HCT116 (cell line): ENCODE results near the gene GRIA1. TPM values are rescaled to one million over a fixed set of nuclear protein-coding genes. Genes with fewer than 3 reads are reported as not detected.

Experiments used
- ATAC-seq: fragments of 200-7000 bp; cut with Tn5 transposase; 2 replicates; pipeline ENCODE4 v1.9.1; 2020; ENCODE audit warnings: mild to moderate bottlenecking, moderate library complexity
- BruUV-seq: library from RNA; stranded (reverse); fragments of 400-500 nt; replicated peaks from 2 replicates; lab custom pipeline; 2021; lab: Mats Ljungman, UMichigan
- CTCF ChIA-PET: fragments of 300-600 bp; sonication (Branson Sonifier 250); formaldehyde crosslinking; loops from one replicate; lab custom pipeline; 2021; ENCODE audit warnings: antibody characterized with exemption; lab: Charles Lee
- POLR2A ChIA-PET: fragments of 300-600, 350-600 bp; sonication (Branson Sonifier 250); formaldehyde crosslinking; loops from one replicate; lab custom pipeline; 2021; ENCODE audit warnings: antibody characterized with exemption; lab: Charles Lee
- RAD21 ChIA-PET, 2 experiments: fragments of 300-600 bp; sonication (Branson Sonifier 250); formaldehyde crosslinking; loops; one replicate each; lab custom pipeline; 2023; ENCODE audit warnings: low total read pairs in 2 of 2; ENCODE audit not compliant: uncharacterized antibody in 2 of 2, unreplicated experiment in 2 of 2, low non-redundant PET in 1 of 2; lab: Charles Lee
- DNase-seq: peaks from one replicate; pipeline ENCODE4 v3.0.0-alpha.2; 2010; ENCODE audit warnings: low read depth, low spot score
- H2AFZ ChIP-seq: fragments of 200-600 bp; shearing (Covaris generic), sonication (generic); 2 replicates; pipeline ENCODE4 v1.6.1; 2017; ENCODE audit warnings: low read depth, mixed run types, mixed read lengths, antibody characterized with exemption, low read length; ENCODE audit not compliant: poor library complexity, severe bottlenecking
- H3K27ac ChIP-seq: 2 replicates; pipeline ENCODE4 v1.5.1; 2012; ENCODE audit warnings: low read depth, low read length
- H3K27me3 ChIP-seq: fragments of 200-600 bp; sonication (generic); 2 replicates; pipeline ENCODE4 v1.6.1; 2016; ENCODE audit warnings: mixed run types, low read length, mixed read lengths; ENCODE audit not compliant: insufficient read depth
- H3K36me3 ChIP-seq, 2 experiments: fragments of 200-500 bp in 1 of 2; fragments of 200-600 bp in 1 of 2; sonication (Bioruptor generic) in 1 of 2; sonication (generic) in 1 of 2; 2 replicates each; pipeline versions ENCODE4 v1.5.1 to v1.6.1; 2014 to 2016; ENCODE audit warnings: low read length in 2 of 2, inconsistent platforms in 1 of 2, mixed read lengths in 1 of 2, mixed run types in 1 of 2; ENCODE audit not compliant: insufficient read depth in 2 of 2, control insufficient read depth in 1 of 2
- H3K4me1 ChIP-seq, 2 experiments: fragments of 200-600 bp in 1 of 2; sonication (generic) in 1 of 2; 2 replicates each; pipeline versions ENCODE4 v1.5.1 to v1.6.1; 2012 to 2017; ENCODE audit warnings: low read length in 2 of 2, inconsistent platforms in 1 of 2, mild to moderate bottlenecking in 1 of 2, mixed read lengths in 1 of 2, mixed run types in 1 of 2, moderate library complexity in 1 of 2; ENCODE audit not compliant: insufficient read depth in 2 of 2, control insufficient read depth in 1 of 2
- H3K4me2 ChIP-seq: fragments of 200-600 bp; sonication (generic); 2 replicates; pipeline ENCODE4 v1.6.1; 2017; ENCODE audit warnings: mixed run types, low read length, mixed read lengths
- H3K4me3 ChIP-seq, 2 experiments: fragments of 200-600 bp in 1 of 2; sonication (generic) in 1 of 2; replicated peaks in 1 of 2; 2 replicates each; pipeline ENCODE4 v1.5.1; 2011 to 2016; ENCODE audit warnings: low read length in 2 of 2, control low read depth in 1 of 2, low read depth in 1 of 2, mild to moderate bottlenecking in 1 of 2, mixed read lengths in 1 of 2, mixed run types in 1 of 2
- H3K79me2 ChIP-seq: fragments of 200-600 bp; sonication (generic); 2 replicates; pipeline ENCODE4 v1.6.1; 2017; ENCODE audit warnings: mild to moderate bottlenecking, mixed run types, low read length, moderate library complexity, mixed read lengths; ENCODE audit not compliant: insufficient read depth
- H3K9ac ChIP-seq: fragments of 200-600 bp; sonication (generic); 2 replicates; pipeline ENCODE4 v1.6.1; 2016; ENCODE audit warnings: low read length, mixed read lengths
- H3K9me2 ChIP-seq: fragments of 200-600 bp; sonication (generic), shearing (Covaris generic); 2 replicates; pipeline ENCODE4 v1.6.1; 2017; ENCODE audit warnings: mixed run types, mild to moderate bottlenecking, moderate library complexity; ENCODE audit not compliant: insufficient read depth
- H3K9me3 ChIP-seq, 2 experiments: fragments of 200-500 bp in 1 of 2; fragments of 200-600 bp in 1 of 2; sonication (Bioruptor generic) in 1 of 2; sonication (generic) in 1 of 2; 2 replicates each; pipeline ENCODE4 v1.6.1; 2014 to 2017; ENCODE audit warnings: low read length in 2 of 2, mixed read lengths in 2 of 2, inconsistent platforms in 1 of 2, low read depth in 1 of 2, mild to moderate bottlenecking in 1 of 2, mixed run types in 1 of 2, moderate library complexity in 1 of 2; ENCODE audit not compliant: control insufficient read depth in 1 of 2, insufficient read depth in 1 of 2
- H4K20me1 ChIP-seq: fragments of 200-600 bp; sonication (generic), shearing (Covaris generic); 2 replicates; pipeline ENCODE4 v1.6.1; 2017; ENCODE audit warnings: mixed run types, mild to moderate bottlenecking, moderate library complexity; ENCODE audit not compliant: insufficient read depth
- ATF3 ChIP-seq: IDR thresholded peaks from 2 replicates; pipeline ENCODE4 v1.6.1; 2012
- CBX3 ChIP-seq: IDR thresholded peaks from 2 replicates; pipeline ENCODE4 v1.6.1; 2012; ENCODE audit warnings: low read depth
- CTCF ChIP-seq, 3 experiments: fragments of 200-600 bp in 1 of 3; sonication (generic) in 1 of 3; IDR thresholded peaks in 2 of 3; conservative IDR thresholded peaks in 1 of 3; 2 replicates each; pipeline ENCODE4 v1.5.1; 2012 to 2017; ENCODE audit warnings: low read depth in 2 of 3, low read length in 2 of 3, antibody characterized with exemption in 1 of 3, borderline replicate concordance in 1 of 3, control low read depth in 1 of 3, mild to moderate bottlenecking in 1 of 3, mixed read lengths in 1 of 3, mixed run types in 1 of 3, moderate library complexity in 1 of 3; ENCODE audit not compliant: insufficient read depth in 1 of 3
- FOSL1 ChIP-seq: IDR thresholded peaks from 2 replicates; pipeline ENCODE4 v1.6.1; 2012; ENCODE audit warnings: low read depth
- MAX ChIP-seq: IDR thresholded peaks from 2 replicates; pipeline ENCODE4 v1.6.1; 2012
- RAD21 ChIP-seq: IDR thresholded peaks from 2 replicates; pipeline ENCODE4 v1.6.1; 2012; ENCODE audit warnings: low read depth, mild to moderate bottlenecking
- REST ChIP-seq: IDR thresholded peaks from 2 replicates; pipeline ENCODE4 v1.6.1; 2012; ENCODE audit warnings: low read depth
- intact Hi-C: fragments of 100-400 bp; cut with micrococcal nuclease; formaldehyde crosslinking; loops from 2 replicates; pipeline ENCODE4 v1.10.0; 2022
- total RNA-seq: library from RNA; stranded (reverse); gene quantifications from one replicate; pipeline ENCODE4 v1.2.1, GENCODE V29; 2021; ENCODE audit not compliant: unreplicated experiment

The GRIA1 gene
- total RNA-seq, 1 experiment from 2014 or later = not detected

GRCh38 chr5:153629027-153629895 lies 138.8 kb downstream of the GRIA1 start:
- intact Hi-C loops = no loop called here
- Histone ChIP-seq H3K27ac (no peak overlapping the region), H3K9me3 (no peaks in the 10 kb centered on the region), H3K4me1 (peaks cover 0 to 14% of the 10 kb centered on the region in 2 experiments; a peak in 2 of 4 replicates), H2AFZ (no peak overlapping the region), H3K27me3 (no peaks in the 10 kb centered on the region)
- POLR2A ChIA-PET = no interaction called here
- TF ChIP-seq CBX3 = peak; percentile 31; the same call in 1 of the 2 replicates
- 0 out of 2 replicates have a peak, but pooled peaks have one; percentile 25 for TF ChIP-seq RAD21
- no peak for TF ChIP-seq ATF3
- no peak for TF ChIP-seq FOSL1
- peak; percentile 72 for TF ChIP-seq MAX
- TF ChIP-seq CTCF (IDR thresholded peaks at IDR 0.05 in 2 of 3, conservative IDR thresholded peaks at IDR 0.05 in 1 of 3; ENCODE audit: borderline replicate concordance in 1 of 3, insufficient read depth in 1 of 3, low read depth in 2 of 3, low read length in 2 of 3) = 0 out of 6 replicates have a peak, but pooled peaks of 1 of the 3 experiments have one; percentile 7
- no peak for TF ChIP-seq REST
- TF ChIP-seq, all 23 proteins: peak for 4
- Histone ChIP-seq H3K79me2 (no peaks in the 10 kb centered on the region), H3K4me3 (no peak overlapping the region), H3K36me3 (no peaks in the 10 kb centered on the region), H4K20me1 (no peaks in the 10 kb centered on the region), H3K4me2 (peak overlapping the region; percentile 56), H3K9me2 (no peaks in the 10 kb centered on the region), H3K9ac (no peak overlapping the region)
- ATAC-seq (peak; percentile 80), DNase-seq (peak; percentile 26)
- no TSS peak for BruUV-seq
- CTCF ChIA-PET = no interaction called here
- RAD21 ChIA-PET = no interaction called here
